ENCODE results near the gene ADAMTS12.
"Not testable (repeated sequence)": the region's sequence is repeated elsewhere in the genome, so short reads cannot be mapped to it uniquely, and the experiment has no call there.

Gene ADAMTS12

GRCh38 chr5:33549982-33550567 lies 341.7 kb downstream of the ADAMTS12 start:
- no peak for DNase-seq (ENCODE audit: low read depth in 4 of 4, low spot score in 1 of 4)

- not testable (repeated sequence) for DNase-seq (ENCODE audit: low read depth in 4 of 4, low spot score in 1 of 4)
Measured at GRCh38 chr5:33539790-33540189, 352.0 kb downstream of the ADAMTS12 start.

- DNase-seq (ENCODE audit: low read depth in 4 of 4, low spot score in 1 of 4): no peak
Measured at GRCh38 chr5:33539212-33539611, 352.6 kb downstream of the ADAMTS12 start.

- DNase-seq (ENCODE audit: low read depth in 4 of 4, low spot score in 1 of 4): no peak
Measured at GRCh38 chr5:33538201-33538600, 353.6 kb downstream of the ADAMTS12 start.

GRCh38 chr5:33537240-33537639 lies 354.6 kb downstream of the ADAMTS12 start:
- no peak for DNase-seq (ENCODE audit: low read depth in 4 of 4, low spot score in 1 of 4)

- DNase-seq (ENCODE audit: low read depth in 4 of 4, low spot score in 1 of 4): no peak
Measured at GRCh38 chr5:33536802-33537201, 355.0 kb downstream of the ADAMTS12 start.

- no peak for DNase-seq (ENCODE audit: low read depth in 4 of 4, low spot score in 1 of 4)
Measured at GRCh38 chr5:33531824-33532223, 360.0 kb downstream of the ADAMTS12 start.

GRCh38 chr5:33531037-33531298 lies 360.8 kb downstream of the ADAMTS12 start:
- DNase-seq (ENCODE audit: low read depth in 4 of 4, low spot score in 1 of 4): no peak

- no peak for DNase-seq (ENCODE audit: low read depth in 4 of 4, low spot score in 1 of 4)
Measured at GRCh38 chr5:33530183-33531036, 361.4 kb downstream of the ADAMTS12 start.

GRCh38 chr5:33527696-33528095 lies 364.1 kb downstream of the ADAMTS12 start:
- DNase-seq (ENCODE audit: low read depth in 4 of 4, low spot score in 1 of 4): no peak

GRCh38 chr5:33526755-33527154 lies 365.0 kb downstream of the ADAMTS12 start:
- no peak for DNase-seq (ENCODE audit: low read depth in 4 of 4, low spot score in 1 of 4)

GRCh38 chr5:33524476-33524875 lies 367.3 kb downstream of the ADAMTS12 start:
- DNase-seq (ENCODE audit: low read depth in 4 of 4, low spot score in 1 of 4): no peak

- no peak for DNase-seq (ENCODE audit: low read depth in 4 of 4, low spot score in 1 of 4)
Measured at GRCh38 chr5:33523208-33523771, 368.5 kb downstream of the ADAMTS12 start.

- no peak for DNase-seq (ENCODE audit: low read depth in 4 of 4, low spot score in 1 of 4)
Measured at GRCh38 chr5:33516421-33516820, 375.4 kb downstream of the ADAMTS12 start.

GRCh38 chr5:33515366-33515765 lies 376.4 kb downstream of the ADAMTS12 start:
- not testable (repeated sequence) for DNase-seq (ENCODE audit: low read depth in 4 of 4, low spot score in 1 of 4)

- DNase-seq (ENCODE audit: low read depth in 4 of 4, low spot score in 1 of 4): no peak
Measured at GRCh38 chr5:33513462-33514185, 378.2 kb downstream of the ADAMTS12 start.

GRCh38 chr5:33509036-33509435 lies 382.8 kb downstream of the ADAMTS12 start:
- no peak for DNase-seq (ENCODE audit: low read depth in 4 of 4, low spot score in 1 of 4)

- no peak for DNase-seq (ENCODE audit: low read depth in 4 of 4, low spot score in 1 of 4)
Measured at GRCh38 chr5:33507426-33507825, 384.4 kb downstream of the ADAMTS12 start.

GRCh38 chr5:33504570-33504969 lies 387.2 kb downstream of the ADAMTS12 start:
- DNase-seq (ENCODE audit: low read depth in 4 of 4, low spot score in 1 of 4): no peak

GRCh38 chr5:33501899-33502298 lies 389.9 kb downstream of the ADAMTS12 start:
- DNase-seq (ENCODE audit: low read depth in 4 of 4, low spot score in 1 of 4): no peak

GRCh38 chr5:33501260-33501659 lies 390.5 kb downstream of the ADAMTS12 start:
- no peak for DNase-seq (ENCODE audit: low read depth in 4 of 4, low spot score in 1 of 4)

- no peak for DNase-seq (ENCODE audit: low read depth in 4 of 4, low spot score in 1 of 4)
Measured at GRCh38 chr5:33494466-33494865, 397.3 kb downstream of the ADAMTS12 start.

Data from stimulated activated CD4-positive, alpha-beta T cell treated with anti-CD3 and anti-CD28 coated beads, Interleukin-1b, Interleukin-23, amount 100 ng/mL, for 24 hours (primary cell).